ENCODE results near the gene RABAC1.
A peak's percentile ranks its signal among the peaks of the same experiment; 100 is the strongest.

The RABAC1 gene

GRCh38 chr19:41959056-41960053, at the start of gene RABAC1:
RABAC1 (minus strand) TSS chr19:41959321; CDS start chr19:41959292, 29 bp downstream.
- DNase-seq (ENCODE audit: extremely low read depth, insufficient read length) = peak; percentile 90
- peaks cover 1% of the 10 kb centered on the region; the same call in 1 of the 2 replicates for H3K36me3 ChIP-seq (ENCODE audit: control insufficient read depth, insufficient read depth, low read length)
- TF ChIP-seq, protein P1, sequence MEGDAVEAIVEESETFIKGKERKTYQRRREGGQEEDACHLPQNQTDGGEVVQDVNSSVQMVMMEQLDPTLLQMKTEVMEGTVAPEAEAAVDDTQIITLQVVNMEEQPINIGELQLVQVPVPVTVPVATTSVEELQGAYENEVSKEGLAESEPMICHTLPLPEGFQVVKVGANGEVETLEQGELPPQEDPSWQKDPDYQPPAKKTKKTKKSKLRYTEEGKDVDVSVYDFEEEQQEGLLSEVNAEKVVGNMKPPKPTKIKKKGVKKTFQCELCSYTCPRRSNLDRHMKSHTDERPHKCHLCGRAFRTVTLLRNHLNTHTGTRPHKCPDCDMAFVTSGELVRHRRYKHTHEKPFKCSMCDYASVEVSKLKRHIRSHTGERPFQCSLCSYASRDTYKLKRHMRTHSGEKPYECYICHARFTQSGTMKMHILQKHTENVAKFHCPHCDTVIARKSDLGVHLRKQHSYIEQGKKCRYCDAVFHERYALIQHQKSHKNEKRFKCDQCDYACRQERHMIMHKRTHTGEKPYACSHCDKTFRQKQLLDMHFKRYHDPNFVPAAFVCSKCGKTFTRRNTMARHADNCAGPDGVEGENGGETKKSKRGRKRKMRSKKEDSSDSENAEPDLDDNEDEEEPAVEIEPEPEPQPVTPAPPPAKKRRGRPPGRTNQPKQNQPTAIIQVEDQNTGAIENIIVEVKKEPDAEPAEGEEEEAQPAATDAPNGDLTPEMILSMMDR (IDR thresholded peaks at IDR 0.05; ENCODE audit: insufficient read depth, low read length, poor library complexity, severe bottlenecking) = peak; percentile 62
- peak within 1 kb of the TSS; percentile 88 for H3K4me3 ChIP-seq (replicated peaks; ENCODE audit: low read depth, low read length)
- H3K27me3 ChIP-seq (replicated peaks; ENCODE audit: control insufficient read depth, insufficient read depth, low read length) = no peaks in the 10 kb centered on the region

DNA sequence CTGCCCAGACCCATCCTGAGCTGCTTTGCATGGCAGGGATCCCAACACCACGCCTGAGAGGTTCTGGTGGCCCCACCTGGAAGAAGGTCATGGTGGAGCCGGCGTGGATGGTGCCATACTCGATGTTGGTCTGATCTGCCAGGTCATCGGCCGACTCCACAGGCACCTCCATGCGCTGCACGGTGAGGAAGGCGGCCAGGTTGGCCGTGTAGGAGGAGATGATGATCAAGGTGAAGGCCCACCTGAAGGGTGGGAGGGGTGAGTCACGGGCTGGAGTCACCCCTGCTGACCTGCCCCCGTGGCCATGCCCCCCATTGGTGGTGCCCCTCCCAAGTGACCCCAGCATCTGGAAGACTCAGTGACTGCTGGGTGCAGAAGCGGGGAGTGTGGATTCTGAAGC, 47.4 kb upstream of the RABAC1 start:
- Histone ChIP-seq H3K36me3 (ENCODE audit: control insufficient read depth, insufficient read depth, low read length) (no peaks in the 10 kb centered on the region), H3K4me3 (replicated peaks; ENCODE audit: low read depth, low read length) (no peak overlapping the region), H3K27me3 (replicated peaks; ENCODE audit: control insufficient read depth, insufficient read depth, low read length) (no peaks in the 10 kb centered on the region; the same call in 1 of the 2 replicates)
- TF ChIP-seq, protein P1 (IDR thresholded peaks at IDR 0.05; ENCODE audit: insufficient read depth, low read length, poor library complexity, severe bottlenecking) = no peak
- DNase-seq (ENCODE audit: extremely low read depth, insufficient read length) = no peak

GRCh38 chr19:42005504-42005903, 46.4 kb upstream of the RABAC1 start:
- no peak overlapping the region for H3K4me3 ChIP-seq (replicated peaks; ENCODE audit: low read depth, low read length)
- H3K27me3 ChIP-seq (replicated peaks; ENCODE audit: control insufficient read depth, insufficient read depth, low read length) = peaks cover 1% of the 10 kb centered on the region; the same call in 1 of the 2 replicates
- no peaks in the 10 kb centered on the region for H3K36me3 ChIP-seq (ENCODE audit: control insufficient read depth, insufficient read depth, low read length)
- TF ChIP-seq, protein P1 (IDR thresholded peaks at IDR 0.05; ENCODE audit: insufficient read depth, low read length, poor library complexity, severe bottlenecking) = no peak
- DNase-seq (ENCODE audit: extremely low read depth, insufficient read length) = no peak

DNA sequence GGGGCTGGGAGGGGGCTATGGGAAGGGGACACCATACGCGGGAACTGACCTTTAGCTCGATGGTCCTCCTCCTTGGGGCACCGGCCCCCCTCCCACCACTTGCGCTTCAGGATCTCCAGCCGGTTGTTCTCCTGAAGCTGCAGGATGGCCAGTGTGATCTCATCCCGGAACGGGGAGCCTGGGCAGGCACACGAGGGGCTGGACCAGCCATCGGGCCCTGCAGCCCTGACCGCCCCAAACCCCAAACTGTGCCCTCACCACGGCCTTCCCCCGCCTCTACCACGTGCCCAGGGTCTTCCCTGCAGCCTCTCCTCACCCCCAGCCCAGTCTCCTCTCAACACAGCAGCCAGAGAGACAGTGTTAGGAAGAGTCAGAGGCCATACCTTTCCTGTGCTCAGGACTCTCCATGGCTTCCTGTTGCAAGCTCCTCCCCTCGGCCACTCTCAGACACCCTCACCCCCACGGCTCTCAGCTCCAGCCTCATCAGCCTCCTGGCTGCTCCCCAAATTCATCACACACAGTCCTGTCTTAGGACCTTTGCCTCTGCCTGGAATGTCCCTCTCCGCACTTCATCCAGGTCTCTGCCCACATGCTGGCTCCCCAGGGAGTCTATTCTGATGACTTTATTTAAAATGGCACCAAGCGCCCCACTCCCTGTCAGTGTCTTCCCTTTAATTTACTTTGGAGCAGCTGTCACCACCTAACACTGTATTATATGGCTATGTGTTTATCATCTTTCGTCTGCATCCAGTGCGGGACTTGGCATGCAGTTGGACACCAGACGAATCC, 44.6 kb upstream of the RABAC1 start:
- H3K36me3 ChIP-seq (ENCODE audit: control insufficient read depth, insufficient read depth, low read length) = no peaks in the 10 kb centered on the region
- TF ChIP-seq, protein P1 (IDR thresholded peaks at IDR 0.05; ENCODE audit: insufficient read depth, low read length, poor library complexity, severe bottlenecking) = no peak
- H3K4me3 ChIP-seq (replicated peaks; ENCODE audit: low read depth, low read length) = no peak overlapping the region
- H3K27me3 ChIP-seq (replicated peaks; ENCODE audit: control insufficient read depth, insufficient read depth, low read length) = peaks cover 3% of the 10 kb centered on the region
- no peak for DNase-seq (ENCODE audit: extremely low read depth, insufficient read length)

- TF ChIP-seq, protein P1 (IDR thresholded peaks at IDR 0.05; ENCODE audit: insufficient read depth, low read length, poor library complexity, severe bottlenecking) = no peak
These were observed 40.7 kb upstream of the RABAC1 start for GRCh38 chr19:41999878-42000208.

More at GRCh38 chr19:41999878-42000208, 40.7 kb upstream of the RABAC1 start:
- no peak for DNase-seq (ENCODE audit: extremely low read depth, insufficient read length)
- Histone ChIP-seq H3K27me3 (replicated peaks; ENCODE audit: control insufficient read depth, insufficient read depth, low read length) (peaks cover 7% of the 10 kb centered on the region), H3K4me3 (replicated peaks; ENCODE audit: low read depth, low read length) (no peak overlapping the region), H3K36me3 (ENCODE audit: control insufficient read depth, insufficient read depth, low read length) (no peaks in the 10 kb centered on the region)
